Measurements from ENCODE around the gene PLCXD1. TPM values are rescaled to one million over a fixed set of nuclear protein-coding genes. Genes with fewer than 3 reads are reported as not detected.

The PLCXD1 gene
- total RNA-seq, 1 donor: 3.3 TPM

GRCh38 chrX:264634-265455, 16.3 kb upstream of the PLCXD1 start:
- H3K36me3 ChIP-seq (ENCODE audit: insufficient read depth, low read length): no peaks in the 10 kb centered on the region
- H4K20me1 ChIP-seq (ENCODE audit: insufficient read depth, low read length): no peaks in the 10 kb centered on the region
- TF ChIP-seq CTCF (IDR thresholded peaks at IDR 0.05; ENCODE audit: extremely low read depth, low read depth, low read length): no peak
- no peak overlapping the region for H3K27ac ChIP-seq (ENCODE audit: low read depth, low read length)
- no peak overlapping the region for H3K4me3 ChIP-seq (ENCODE audit: insufficient read depth, low read length)
- no peak overlapping the region for H2AFZ ChIP-seq (ENCODE audit: low read length)
- no peaks in the 10 kb centered on the region for H3K9me3 ChIP-seq (ENCODE audit: low read depth, low read length)
- H3K4me1 ChIP-seq (ENCODE audit: insufficient read depth, low read length): peaks cover 10% of the 10 kb centered on the region
- no peaks in the 10 kb centered on the region for H3K27me3 ChIP-seq (ENCODE audit: insufficient read depth, low read length)
- H3K79me2 ChIP-seq (ENCODE audit: insufficient read depth, low read length): no peaks in the 10 kb centered on the region
- H3K4me2 ChIP-seq (ENCODE audit: insufficient read depth, low read length): no peak overlapping the region
- peak; percentile 35 for DNase-seq (ENCODE audit: insufficient read length, low spot score, missing footprints)

DNA sequence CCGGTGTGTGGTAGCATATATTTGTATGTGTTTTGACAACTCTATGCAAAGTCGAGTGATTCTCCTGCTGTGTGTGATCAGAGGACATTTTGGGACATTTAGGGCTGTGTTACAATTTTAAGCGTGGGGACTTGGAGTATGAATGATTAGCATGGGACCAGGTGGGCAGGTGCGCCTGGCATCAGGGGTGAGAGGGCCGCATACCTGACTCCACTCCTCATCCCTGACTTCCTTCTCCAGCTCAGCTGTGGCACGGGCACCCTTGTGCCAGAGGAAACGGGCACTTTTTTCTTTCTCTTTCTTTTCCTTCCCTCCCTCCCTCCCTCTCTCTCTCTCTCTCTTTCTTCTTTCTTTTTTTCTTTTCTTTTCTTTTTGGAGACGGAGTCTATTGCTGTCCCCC, 15.7 kb upstream of the PLCXD1 start:
- no peak overlapping the region for H3K4me3 ChIP-seq (ENCODE audit: insufficient read depth, low read length)
- H3K79me2 ChIP-seq (ENCODE audit: insufficient read depth, low read length): no peaks in the 10 kb centered on the region
- H3K27me3 ChIP-seq (ENCODE audit: insufficient read depth, low read length): no peaks in the 10 kb centered on the region
- H3K4me1 ChIP-seq (ENCODE audit: insufficient read depth, low read length): peaks cover 10% of the 10 kb centered on the region
- H2AFZ ChIP-seq (ENCODE audit: low read length): no peak overlapping the region
- H3K4me2 ChIP-seq (ENCODE audit: insufficient read depth, low read length): no peak overlapping the region
- H3K36me3 ChIP-seq (ENCODE audit: insufficient read depth, low read length): no peaks in the 10 kb centered on the region
- DNase-seq (ENCODE audit: insufficient read length, low spot score, missing footprints): peak; percentile 44
- no peaks in the 10 kb centered on the region for H4K20me1 ChIP-seq (ENCODE audit: insufficient read depth, low read length)
- H3K9me3 ChIP-seq (ENCODE audit: low read depth, low read length): no peaks in the 10 kb centered on the region
- no peak overlapping the region for H3K27ac ChIP-seq (ENCODE audit: low read depth, low read length)
- TF ChIP-seq CTCF (IDR thresholded peaks at IDR 0.05; ENCODE audit: extremely low read depth, low read depth, low read length): no peak

DNA sequence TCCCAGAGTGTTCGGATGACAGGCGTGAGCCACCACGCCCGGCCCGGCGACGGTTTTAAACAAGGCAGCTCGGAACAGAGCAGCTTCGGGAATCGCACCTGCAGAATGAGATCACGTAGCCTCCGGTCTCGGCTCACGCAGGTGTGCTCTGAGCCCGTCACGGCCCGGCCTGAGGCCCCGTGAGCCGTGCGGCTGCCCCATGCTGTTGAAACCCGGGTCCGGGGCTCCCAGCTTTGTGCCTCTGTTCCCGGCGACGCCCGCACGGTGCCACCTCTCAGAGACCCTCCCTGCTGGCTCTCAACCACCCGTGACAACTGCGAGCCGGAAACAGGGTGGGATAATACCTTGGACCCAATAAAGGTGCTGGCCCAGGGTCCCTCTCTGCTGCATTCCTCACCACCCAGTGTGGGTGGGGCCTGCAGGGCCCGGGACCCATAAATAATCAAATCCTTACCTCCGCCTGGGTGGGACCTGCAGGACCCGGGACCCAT, 13.4 kb upstream of the PLCXD1 start:
- no peak overlapping the region for H2AFZ ChIP-seq (ENCODE audit: low read length)
- no peak overlapping the region for H3K27ac ChIP-seq (ENCODE audit: low read depth, low read length)
- no peak overlapping the region for H3K4me3 ChIP-seq (ENCODE audit: insufficient read depth, low read length)
- no peak for TF ChIP-seq CTCF (IDR thresholded peaks at IDR 0.05; ENCODE audit: extremely low read depth, low read depth, low read length)
- no peaks in the 10 kb centered on the region for H3K9me3 ChIP-seq (ENCODE audit: low read depth, low read length)
- H3K36me3 ChIP-seq (ENCODE audit: insufficient read depth, low read length): no peaks in the 10 kb centered on the region
- DNase-seq (ENCODE audit: insufficient read length, low spot score, missing footprints): peak; percentile 36
- no peaks in the 10 kb centered on the region for H4K20me1 ChIP-seq (ENCODE audit: insufficient read depth, low read length)
- no peaks in the 10 kb centered on the region for H3K27me3 ChIP-seq (ENCODE audit: insufficient read depth, low read length)
- no peaks in the 10 kb centered on the region for H3K4me1 ChIP-seq (ENCODE audit: insufficient read depth, low read length)
- H3K4me2 ChIP-seq (ENCODE audit: insufficient read depth, low read length): no peak overlapping the region
- no peaks in the 10 kb centered on the region for H3K79me2 ChIP-seq (ENCODE audit: insufficient read depth, low read length)

DNA sequence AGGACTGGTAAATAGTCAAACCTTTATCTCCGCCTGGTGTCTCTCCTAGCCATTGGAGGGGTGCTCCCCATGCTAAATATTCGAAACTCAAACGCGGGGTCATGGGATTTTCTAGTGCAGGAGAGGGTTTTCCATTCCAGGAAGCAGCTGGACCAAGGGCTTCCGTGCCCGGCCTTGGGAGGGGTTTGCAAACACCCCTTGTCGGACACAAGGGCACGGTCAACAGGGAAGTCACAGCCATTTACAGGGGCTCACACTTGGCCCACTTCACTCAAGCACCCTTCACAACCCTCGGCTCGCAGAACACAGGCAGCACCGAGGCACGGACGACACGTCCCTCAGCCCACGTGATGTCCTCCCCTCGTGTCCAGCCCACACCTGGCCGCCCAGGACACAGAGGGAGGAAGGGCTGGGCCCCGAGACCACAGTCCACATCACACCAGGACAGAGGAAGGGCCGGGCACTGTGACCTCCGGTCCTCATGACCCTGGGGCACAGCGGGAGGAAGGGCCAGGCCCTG, 10.3 kb upstream of the PLCXD1 start:
- no peak for TF ChIP-seq CTCF (IDR thresholded peaks at IDR 0.05; ENCODE audit: extremely low read depth, low read depth, low read length)
- H3K4me3 ChIP-seq (ENCODE audit: insufficient read depth, low read length): no peak overlapping the region
- H3K9me3 ChIP-seq (ENCODE audit: low read depth, low read length): no peaks in the 10 kb centered on the region
- H3K27me3 ChIP-seq (ENCODE audit: insufficient read depth, low read length): no peaks in the 10 kb centered on the region
- peaks cover 1% of the 10 kb centered on the region for H3K4me1 ChIP-seq (ENCODE audit: insufficient read depth, low read length)
- no peaks in the 10 kb centered on the region for H3K79me2 ChIP-seq (ENCODE audit: insufficient read depth, low read length)
- H3K36me3 ChIP-seq (ENCODE audit: insufficient read depth, low read length): no peaks in the 10 kb centered on the region
- H3K27ac ChIP-seq (ENCODE audit: low read depth, low read length): no peak overlapping the region
- H3K4me2 ChIP-seq (ENCODE audit: insufficient read depth, low read length): no peak overlapping the region
- DNase-seq (ENCODE audit: insufficient read length, low spot score, missing footprints): peak; percentile 26
- H2AFZ ChIP-seq (ENCODE audit: low read length): no peak overlapping the region
- H4K20me1 ChIP-seq (ENCODE audit: insufficient read depth, low read length): no peaks in the 10 kb centered on the region
